HCT116 (cell line): ENCODE measurements around the gene MYBPC1. TPM values are rescaled to one million over a fixed set of nuclear protein-coding genes. Genes with fewer than 3 reads are reported as not detected.

Source experiments
- ATAC-seq: fragments of 200-7000 bp; cut with Tn5 transposase; 2 replicates; pipeline ENCODE4 v1.9.1; 2020; ENCODE audit warnings: mild to moderate bottlenecking, moderate library complexity
- BruUV-seq: library from RNA; stranded (reverse); fragments of 400-500 nt; replicated peaks from 2 replicates; lab custom pipeline; 2021; lab: Mats Ljungman, UMichigan
- CTCF ChIA-PET: fragments of 300-600 bp; sonication (Branson Sonifier 250); formaldehyde crosslinking; loops from one replicate; lab custom pipeline; 2021; ENCODE audit warnings: antibody characterized with exemption; lab: Charles Lee
- POLR2A ChIA-PET: fragments of 300-600, 350-600 bp; sonication (Branson Sonifier 250); formaldehyde crosslinking; loops from one replicate; lab custom pipeline; 2021; ENCODE audit warnings: antibody characterized with exemption; lab: Charles Lee
- RAD21 ChIA-PET, 2 experiments: fragments of 300-600 bp; sonication (Branson Sonifier 250); formaldehyde crosslinking; loops; one replicate each; lab custom pipeline; 2023; ENCODE audit warnings: low total read pairs in 2 of 2; ENCODE audit not compliant: uncharacterized antibody in 2 of 2, unreplicated experiment in 2 of 2, low non-redundant PET in 1 of 2; lab: Charles Lee
- DNase-seq: peaks from one replicate; pipeline ENCODE4 v3.0.0-alpha.2; 2010; ENCODE audit warnings: low read depth, low spot score
- H2AFZ ChIP-seq: fragments of 200-600 bp; shearing (Covaris generic), sonication (generic); 2 replicates; pipeline ENCODE4 v1.6.1; 2017; ENCODE audit warnings: low read depth, mixed run types, mixed read lengths, antibody characterized with exemption, low read length; ENCODE audit not compliant: poor library complexity, severe bottlenecking
- H3K27ac ChIP-seq: 2 replicates; pipeline ENCODE4 v1.5.1; 2012; ENCODE audit warnings: low read depth, low read length
- H3K27me3 ChIP-seq: fragments of 200-600 bp; sonication (generic); 2 replicates; pipeline ENCODE4 v1.6.1; 2016; ENCODE audit warnings: mixed run types, low read length, mixed read lengths; ENCODE audit not compliant: insufficient read depth
- H3K36me3 ChIP-seq, 2 experiments: fragments of 200-500 bp in 1 of 2; fragments of 200-600 bp in 1 of 2; sonication (Bioruptor generic) in 1 of 2; sonication (generic) in 1 of 2; 2 replicates each; pipeline versions ENCODE4 v1.5.1 to v1.6.1; 2014 to 2016; ENCODE audit warnings: low read length in 2 of 2, inconsistent platforms in 1 of 2, mixed read lengths in 1 of 2, mixed run types in 1 of 2; ENCODE audit not compliant: insufficient read depth in 2 of 2, control insufficient read depth in 1 of 2
- H3K4me1 ChIP-seq, 2 experiments: fragments of 200-600 bp in 1 of 2; sonication (generic) in 1 of 2; 2 replicates each; pipeline versions ENCODE4 v1.5.1 to v1.6.1; 2012 to 2017; ENCODE audit warnings: low read length in 2 of 2, inconsistent platforms in 1 of 2, mild to moderate bottlenecking in 1 of 2, mixed read lengths in 1 of 2, mixed run types in 1 of 2, moderate library complexity in 1 of 2; ENCODE audit not compliant: insufficient read depth in 2 of 2, control insufficient read depth in 1 of 2
- H3K4me2 ChIP-seq: fragments of 200-600 bp; sonication (generic); 2 replicates; pipeline ENCODE4 v1.6.1; 2017; ENCODE audit warnings: mixed run types, low read length, mixed read lengths
- H3K4me3 ChIP-seq, 2 experiments: fragments of 200-600 bp in 1 of 2; sonication (generic) in 1 of 2; replicated peaks in 1 of 2; 2 replicates each; pipeline ENCODE4 v1.5.1; 2011 to 2016; ENCODE audit warnings: low read length in 2 of 2, control low read depth in 1 of 2, low read depth in 1 of 2, mild to moderate bottlenecking in 1 of 2, mixed read lengths in 1 of 2, mixed run types in 1 of 2
- H3K79me2 ChIP-seq: fragments of 200-600 bp; sonication (generic); 2 replicates; pipeline ENCODE4 v1.6.1; 2017; ENCODE audit warnings: mild to moderate bottlenecking, mixed run types, low read length, moderate library complexity, mixed read lengths; ENCODE audit not compliant: insufficient read depth
- H3K9ac ChIP-seq: fragments of 200-600 bp; sonication (generic); 2 replicates; pipeline ENCODE4 v1.6.1; 2016; ENCODE audit warnings: low read length, mixed read lengths
- H3K9me2 ChIP-seq: fragments of 200-600 bp; sonication (generic), shearing (Covaris generic); 2 replicates; pipeline ENCODE4 v1.6.1; 2017; ENCODE audit warnings: mixed run types, mild to moderate bottlenecking, moderate library complexity; ENCODE audit not compliant: insufficient read depth
- H3K9me3 ChIP-seq, 2 experiments: fragments of 200-500 bp in 1 of 2; fragments of 200-600 bp in 1 of 2; sonication (Bioruptor generic) in 1 of 2; sonication (generic) in 1 of 2; 2 replicates each; pipeline ENCODE4 v1.6.1; 2014 to 2017; ENCODE audit warnings: low read length in 2 of 2, mixed read lengths in 2 of 2, inconsistent platforms in 1 of 2, low read depth in 1 of 2, mild to moderate bottlenecking in 1 of 2, mixed run types in 1 of 2, moderate library complexity in 1 of 2; ENCODE audit not compliant: control insufficient read depth in 1 of 2, insufficient read depth in 1 of 2
- H4K20me1 ChIP-seq: fragments of 200-600 bp; sonication (generic), shearing (Covaris generic); 2 replicates; pipeline ENCODE4 v1.6.1; 2017; ENCODE audit warnings: mixed run types, mild to moderate bottlenecking, moderate library complexity; ENCODE audit not compliant: insufficient read depth
- CBX3 ChIP-seq: IDR thresholded peaks from 2 replicates; pipeline ENCODE4 v1.6.1; 2012; ENCODE audit warnings: low read depth
- EGR1 ChIP-seq: IDR thresholded peaks from 2 replicates; pipeline ENCODE4 v1.6.1; 2012; ENCODE audit warnings: low read depth
- ELF1 ChIP-seq: IDR thresholded peaks from 2 replicates; pipeline ENCODE4 v1.6.1; 2012; ENCODE audit warnings: low read depth, borderline replicate concordance
- EZH2 ChIP-seq: fragments of 200-600 bp; sonication (generic); IDR thresholded peaks from 2 replicates; pipeline ENCODE4 v1.6.1; 2017; ENCODE audit warnings: antibody characterized with exemption, mixed run types
- EZH2phosphoT487 ChIP-seq: fragments of 200-600 bp; IDR thresholded peaks from 2 replicates; pipeline ENCODE4 v1.6.1; 2018; ENCODE audit warnings: antibody characterized with exemption, borderline replicate concordance
- FOSL1 ChIP-seq: IDR thresholded peaks from 2 replicates; pipeline ENCODE4 v1.6.1; 2012; ENCODE audit warnings: low read depth
- JUND ChIP-seq: IDR thresholded peaks from 2 replicates; pipeline ENCODE4 v1.6.1; 2012
- POLR2A ChIP-seq: IDR thresholded peaks from 2 replicates; pipeline ENCODE4 v1.7.0; 2011; ENCODE audit warnings: borderline replicate concordance; ENCODE audit not compliant: insufficient read depth, insufficient read length; ENCODE audit errors: extremely low read depth
- POLR2AphosphoS5 ChIP-seq: IDR thresholded peaks from 2 replicates; pipeline ENCODE4 v1.6.1; 2011; ENCODE audit warnings: mild to moderate bottlenecking, low read depth, low read length, moderate library complexity
- SIN3A ChIP-seq: IDR thresholded peaks from 2 replicates; pipeline ENCODE4 v1.6.1; 2012; ENCODE audit warnings: low read depth
- SRF ChIP-seq: IDR thresholded peaks from 2 replicates; pipeline ENCODE4 v1.6.1; 2012; ENCODE audit warnings: low read depth
- TCF7L2 ChIP-seq: IDR thresholded peaks from 2 replicates; pipeline ENCODE4 v1.7.0; 2011; ENCODE audit warnings: borderline replicate concordance, inconsistent platforms; ENCODE audit not compliant: insufficient read depth, insufficient read length; ENCODE audit errors: extremely low read depth
- YY1 ChIP-seq: IDR thresholded peaks from 2 replicates; pipeline ENCODE4 v1.6.1; 2011; ENCODE audit warnings: low read length, low read depth, moderate library complexity, mild to moderate bottlenecking; ENCODE audit not compliant: insufficient replicate concordance; ENCODE audit errors: extremely low read depth
- ZNF274 ChIP-seq: fragments of 200-500 bp; sonication (Bioruptor generic); IDR thresholded peaks from 2 replicates; pipeline ENCODE4 v1.6.1; 2014; ENCODE audit warnings: mild to moderate bottlenecking, low read depth, low read length, inconsistent platforms
- intact Hi-C: fragments of 100-400 bp; cut with micrococcal nuclease; formaldehyde crosslinking; loops from 2 replicates; pipeline ENCODE4 v1.10.0; 2022
- total RNA-seq: library from RNA; stranded (reverse); gene quantifications from one replicate; pipeline ENCODE4 v1.2.1, GENCODE V29; 2021; ENCODE audit not compliant: unreplicated experiment
- TF ChIP-seq, protein P1 (sequence below): IDR thresholded peaks from 2 replicates; pipeline ENCODE4 v1.6.1; 2012
- TF ChIP-seq, protein P2 (sequence below): IDR thresholded peaks from 2 replicates; pipeline ENCODE4 v1.6.1; 2012; ENCODE audit warnings: low read depth
- TF ChIP-seq, protein P3 (sequence below): IDR thresholded peaks from 2 replicates; pipeline ENCODE4 v1.6.1; 2011; ENCODE audit warnings: mild to moderate bottlenecking, low read length, moderate library complexity; ENCODE audit not compliant: insufficient replicate concordance; ENCODE audit errors: extremely low read depth
- TF ChIP-seq, protein P4 (sequence below), 3 experiments: fragments of 200-600 bp in 1 of 3; sonication (generic) in 1 of 3; IDR thresholded peaks in 2 of 3; conservative IDR thresholded peaks in 1 of 3; 2 replicates each; pipeline ENCODE4 v1.5.1; 2012 to 2017; ENCODE audit warnings: low read depth in 2 of 3, low read length in 2 of 3, antibody characterized with exemption in 1 of 3, borderline replicate concordance in 1 of 3, control low read depth in 1 of 3, mild to moderate bottlenecking in 1 of 3, mixed read lengths in 1 of 3, mixed run types in 1 of 3, moderate library complexity in 1 of 3; ENCODE audit not compliant: insufficient read depth in 1 of 3

Gene MYBPC1
- total RNA-seq, 1 experiment from 2014 or later = not detected

DNA sequence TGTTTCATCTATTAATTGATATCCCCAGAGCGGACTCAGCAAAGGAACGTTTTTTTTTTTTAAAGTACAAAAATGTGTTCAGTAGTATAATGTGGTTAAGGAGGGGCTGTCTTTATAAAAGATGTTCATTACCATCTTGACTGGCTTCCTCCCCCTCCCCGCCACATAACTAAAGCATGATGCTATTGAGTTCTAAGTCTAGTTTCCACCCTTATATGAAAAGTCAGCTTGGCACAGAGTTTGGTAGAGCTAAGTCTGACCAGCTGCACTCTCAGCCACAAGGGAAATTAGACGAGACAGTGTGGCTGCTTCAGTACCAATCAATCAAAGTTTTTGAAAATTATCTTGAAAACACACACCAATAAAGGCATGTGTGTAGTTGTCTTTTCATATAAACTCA, 1.9 kb upstream of the MYBPC1 start:
- Histone ChIP-seq H3K36me3 (no peaks in the 10 kb centered on the region), H3K27ac (no peak overlapping the region), H3K4me1 (no peaks in the 10 kb centered on the region), H3K79me2 (no peaks in the 10 kb centered on the region), H3K4me3 (no peak overlapping the region), H2AFZ (no peak overlapping the region), H3K4me2 (no peak overlapping the region), H4K20me1 (no peaks in the 10 kb centered on the region), H3K9me2 (no peaks in the 10 kb centered on the region), H3K9ac (no peak overlapping the region), H3K27me3 (no peaks in the 10 kb centered on the region), H3K9me3 (no peaks in the 10 kb centered on the region)
- POLR2A ChIA-PET = no interaction called here
- CTCF ChIA-PET = no interaction called here
- ATAC-seq (no peak), DNase-seq (no peak)
- no TSS peak for BruUV-seq
- TF ChIP-seq SIN3A (no peak), EGR1 (no peak), JUND (no peak), CBX3 (no peak), ELF1 (no peak), ZNF274 (no peak), POLR2A (no peak), FOSL1 (no peak), YY1 (no peak), EZH2 (no peak), TCF7L2 (no peak), EZH2phosphoT487 (no peak), SRF (no peak), POLR2AphosphoS5 (no peak)
- TF ChIP-seq, protein P1, sequence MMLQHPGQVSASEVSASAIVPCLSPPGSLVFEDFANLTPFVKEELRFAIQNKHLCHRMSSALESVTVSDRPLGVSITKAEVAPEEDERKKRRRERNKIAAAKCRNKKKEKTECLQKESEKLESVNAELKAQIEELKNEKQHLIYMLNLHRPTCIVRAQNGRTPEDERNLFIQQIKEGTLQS = no peak
- TF ChIP-seq, protein P2, sequence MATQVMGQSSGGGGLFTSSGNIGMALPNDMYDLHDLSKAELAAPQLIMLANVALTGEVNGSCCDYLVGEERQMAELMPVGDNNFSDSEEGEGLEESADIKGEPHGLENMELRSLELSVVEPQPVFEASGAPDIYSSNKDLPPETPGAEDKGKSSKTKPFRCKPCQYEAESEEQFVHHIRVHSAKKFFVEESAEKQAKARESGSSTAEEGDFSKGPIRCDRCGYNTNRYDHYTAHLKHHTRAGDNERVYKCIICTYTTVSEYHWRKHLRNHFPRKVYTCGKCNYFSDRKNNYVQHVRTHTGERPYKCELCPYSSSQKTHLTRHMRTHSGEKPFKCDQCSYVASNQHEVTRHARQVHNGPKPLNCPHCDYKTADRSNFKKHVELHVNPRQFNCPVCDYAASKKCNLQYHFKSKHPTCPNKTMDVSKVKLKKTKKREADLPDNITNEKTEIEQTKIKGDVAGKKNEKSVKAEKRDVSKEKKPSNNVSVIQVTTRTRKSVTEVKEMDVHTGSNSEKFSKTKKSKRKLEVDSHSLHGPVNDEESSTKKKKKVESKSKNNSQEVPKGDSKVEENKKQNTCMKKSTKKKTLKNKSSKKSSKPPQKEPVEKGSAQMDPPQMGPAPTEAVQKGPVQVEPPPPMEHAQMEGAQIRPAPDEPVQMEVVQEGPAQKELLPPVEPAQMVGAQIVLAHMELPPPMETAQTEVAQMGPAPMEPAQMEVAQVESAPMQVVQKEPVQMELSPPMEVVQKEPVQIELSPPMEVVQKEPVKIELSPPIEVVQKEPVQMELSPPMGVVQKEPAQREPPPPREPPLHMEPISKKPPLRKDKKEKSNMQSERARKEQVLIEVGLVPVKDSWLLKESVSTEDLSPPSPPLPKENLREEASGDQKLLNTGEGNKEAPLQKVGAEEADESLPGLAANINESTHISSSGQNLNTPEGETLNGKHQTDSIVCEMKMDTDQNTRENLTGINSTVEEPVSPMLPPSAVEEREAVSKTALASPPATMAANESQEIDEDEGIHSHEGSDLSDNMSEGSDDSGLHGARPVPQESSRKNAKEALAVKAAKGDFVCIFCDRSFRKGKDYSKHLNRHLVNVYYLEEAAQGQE = no peak
- TF ChIP-seq, protein P3, sequence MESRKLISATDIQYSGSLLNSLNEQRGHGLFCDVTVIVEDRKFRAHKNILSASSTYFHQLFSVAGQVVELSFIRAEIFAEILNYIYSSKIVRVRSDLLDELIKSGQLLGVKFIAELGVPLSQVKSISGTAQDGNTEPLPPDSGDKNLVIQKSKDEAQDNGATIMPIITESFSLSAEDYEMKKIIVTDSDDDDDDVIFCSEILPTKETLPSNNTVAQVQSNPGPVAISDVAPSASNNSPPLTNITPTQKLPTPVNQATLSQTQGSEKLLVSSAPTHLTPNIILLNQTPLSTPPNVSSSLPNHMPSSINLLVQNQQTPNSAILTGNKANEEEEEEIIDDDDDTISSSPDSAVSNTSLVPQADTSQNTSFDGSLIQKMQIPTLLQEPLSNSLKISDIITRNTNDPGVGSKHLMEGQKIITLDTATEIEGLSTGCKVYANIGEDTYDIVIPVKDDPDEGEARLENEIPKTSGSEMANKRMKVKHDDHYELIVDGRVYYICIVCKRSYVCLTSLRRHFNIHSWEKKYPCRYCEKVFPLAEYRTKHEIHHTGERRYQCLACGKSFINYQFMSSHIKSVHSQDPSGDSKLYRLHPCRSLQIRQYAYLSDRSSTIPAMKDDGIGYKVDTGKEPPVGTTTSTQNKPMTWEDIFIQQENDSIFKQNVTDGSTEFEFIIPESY = no peak
- TF ChIP-seq, protein P4, sequence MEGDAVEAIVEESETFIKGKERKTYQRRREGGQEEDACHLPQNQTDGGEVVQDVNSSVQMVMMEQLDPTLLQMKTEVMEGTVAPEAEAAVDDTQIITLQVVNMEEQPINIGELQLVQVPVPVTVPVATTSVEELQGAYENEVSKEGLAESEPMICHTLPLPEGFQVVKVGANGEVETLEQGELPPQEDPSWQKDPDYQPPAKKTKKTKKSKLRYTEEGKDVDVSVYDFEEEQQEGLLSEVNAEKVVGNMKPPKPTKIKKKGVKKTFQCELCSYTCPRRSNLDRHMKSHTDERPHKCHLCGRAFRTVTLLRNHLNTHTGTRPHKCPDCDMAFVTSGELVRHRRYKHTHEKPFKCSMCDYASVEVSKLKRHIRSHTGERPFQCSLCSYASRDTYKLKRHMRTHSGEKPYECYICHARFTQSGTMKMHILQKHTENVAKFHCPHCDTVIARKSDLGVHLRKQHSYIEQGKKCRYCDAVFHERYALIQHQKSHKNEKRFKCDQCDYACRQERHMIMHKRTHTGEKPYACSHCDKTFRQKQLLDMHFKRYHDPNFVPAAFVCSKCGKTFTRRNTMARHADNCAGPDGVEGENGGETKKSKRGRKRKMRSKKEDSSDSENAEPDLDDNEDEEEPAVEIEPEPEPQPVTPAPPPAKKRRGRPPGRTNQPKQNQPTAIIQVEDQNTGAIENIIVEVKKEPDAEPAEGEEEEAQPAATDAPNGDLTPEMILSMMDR (IDR thresholded peaks at IDR 0.05 in 2 of 3, conservative IDR thresholded peaks at IDR 0.05 in 1 of 3; ENCODE audit: borderline replicate concordance in 1 of 3, insufficient read depth in 1 of 3, low read depth in 2 of 3, low read length in 2 of 3) = no peak
- RAD21 ChIA-PET = no interaction called here
- intact Hi-C loops = no loop called here
